ENCODE measurements around the gene C2CD2. TPM values are rescaled to one million over a fixed set of nuclear protein-coding genes. Genes with fewer than 3 reads are reported as not detected.

Gene C2CD2
- total and polyA plus RNA-seq, 2 experiments from 2014 or later, result 6.4 to 13.9 TPM

DNA sequence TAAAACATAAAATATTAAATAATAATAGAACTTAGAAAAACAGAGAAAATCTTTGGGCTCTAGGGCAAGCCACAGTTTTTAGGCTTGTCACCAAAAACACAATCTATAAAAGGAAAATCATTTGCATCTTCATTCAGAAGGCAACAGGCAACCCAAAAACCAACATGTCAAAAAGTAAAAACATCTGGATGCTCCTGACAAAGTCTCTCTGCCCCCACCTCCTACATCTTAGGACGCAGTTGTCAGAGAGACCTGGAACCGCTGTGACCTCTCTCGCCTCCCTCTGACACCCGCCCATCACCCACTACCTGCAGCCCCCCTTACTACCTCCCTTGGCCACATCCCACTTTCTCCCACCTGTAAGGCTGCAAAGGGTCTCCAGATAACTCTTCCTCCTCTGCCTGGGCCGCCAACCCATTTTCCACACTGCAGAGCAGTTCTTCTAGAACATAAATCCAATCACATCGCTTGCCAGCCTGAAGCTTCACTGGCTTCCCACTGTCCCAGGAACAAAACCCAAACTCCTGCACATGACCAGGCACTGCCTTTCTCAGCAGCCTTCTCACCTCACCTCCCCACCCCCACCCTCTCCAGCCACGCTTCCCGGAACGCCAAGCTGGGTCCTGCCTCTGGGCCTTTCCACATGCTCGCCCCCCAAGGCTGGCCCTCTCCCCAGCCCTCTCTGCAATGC, 89.4 kb downstream of the C2CD2 start:
- H2AFZ ChIP-seq, result no peak overlapping the region
- H3K9me2 ChIP-seq (replicated peaks; ENCODE audit: insufficient read depth), result no peaks in the 10 kb centered on the region
- no peaks in the 10 kb centered on the region for H3K4me1 ChIP-seq (ENCODE audit: insufficient read depth)
- no peak for TF ChIP-seq EZH2 (IDR thresholded peaks at IDR 0.05; ENCODE audit: borderline replicate concordance)
- TF ChIP-seq, protein P1, sequence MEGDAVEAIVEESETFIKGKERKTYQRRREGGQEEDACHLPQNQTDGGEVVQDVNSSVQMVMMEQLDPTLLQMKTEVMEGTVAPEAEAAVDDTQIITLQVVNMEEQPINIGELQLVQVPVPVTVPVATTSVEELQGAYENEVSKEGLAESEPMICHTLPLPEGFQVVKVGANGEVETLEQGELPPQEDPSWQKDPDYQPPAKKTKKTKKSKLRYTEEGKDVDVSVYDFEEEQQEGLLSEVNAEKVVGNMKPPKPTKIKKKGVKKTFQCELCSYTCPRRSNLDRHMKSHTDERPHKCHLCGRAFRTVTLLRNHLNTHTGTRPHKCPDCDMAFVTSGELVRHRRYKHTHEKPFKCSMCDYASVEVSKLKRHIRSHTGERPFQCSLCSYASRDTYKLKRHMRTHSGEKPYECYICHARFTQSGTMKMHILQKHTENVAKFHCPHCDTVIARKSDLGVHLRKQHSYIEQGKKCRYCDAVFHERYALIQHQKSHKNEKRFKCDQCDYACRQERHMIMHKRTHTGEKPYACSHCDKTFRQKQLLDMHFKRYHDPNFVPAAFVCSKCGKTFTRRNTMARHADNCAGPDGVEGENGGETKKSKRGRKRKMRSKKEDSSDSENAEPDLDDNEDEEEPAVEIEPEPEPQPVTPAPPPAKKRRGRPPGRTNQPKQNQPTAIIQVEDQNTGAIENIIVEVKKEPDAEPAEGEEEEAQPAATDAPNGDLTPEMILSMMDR (IDR thresholded peaks at IDR 0.05; ENCODE audit: poor library complexity), result no peak
- no peak for TF ChIP-seq EZH2phosphoT487 (IDR thresholded peaks at IDR 0.05; ENCODE audit: low read depth, severe bottlenecking, unreplicated experiment)
- H3K27ac ChIP-seq, result no peak overlapping the region
- no peaks in the 10 kb centered on the region for H4K20me1 ChIP-seq (ENCODE audit: insufficient read depth, poor library complexity, severe bottlenecking)
- no peaks in the 10 kb centered on the region for H3K27me3 ChIP-seq
- no peak overlapping the region for H3K4me2 ChIP-seq
- no peak overlapping the region for H3K4me3 ChIP-seq
- no peaks in the 10 kb centered on the region for H3K9me3 ChIP-seq (ENCODE audit: low read depth)
- 96% methylated on average over 9 of the region's 10 CpGs for WGBS (ENCODE audit: low lambda C conversion rate, missing lambda C conversion rate)
- DNase-seq (ENCODE audit: low spot score), result no peak
- no peaks in the 10 kb centered on the region for H3K36me3 ChIP-seq (replicated peaks; ENCODE audit: insufficient read depth, low read depth)
- H3K79me2 ChIP-seq, result peaks cover 13% of the 10 kb centered on the region

DNA sequence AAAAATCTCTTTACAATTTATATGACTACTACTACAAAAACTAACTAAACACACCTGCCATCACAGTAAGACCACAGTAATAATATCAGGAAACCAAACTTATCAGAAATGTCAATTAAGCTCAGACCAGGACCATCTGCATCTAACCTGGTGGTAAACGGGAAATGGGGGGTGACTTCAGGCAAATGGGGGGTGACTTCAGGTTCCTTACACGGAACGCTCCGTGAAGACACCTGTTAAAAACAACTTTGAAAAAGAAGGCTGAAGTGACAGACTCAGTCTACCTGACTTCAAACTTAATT, 90.4 kb downstream of the C2CD2 start:
- Histone ChIP-seq H3K27ac (no peak overlapping the region), H3K4me2 (no peak overlapping the region), H3K4me3 (no peak overlapping the region), H4K20me1 (ENCODE audit: insufficient read depth, poor library complexity, severe bottlenecking) (no peaks in the 10 kb centered on the region), H3K36me3 (replicated peaks; ENCODE audit: insufficient read depth, low read depth) (no peaks in the 10 kb centered on the region), H3K79me2 (peaks cover 13% of the 10 kb centered on the region), H3K9me2 (replicated peaks; ENCODE audit: insufficient read depth) (no peaks in the 10 kb centered on the region), H3K27me3 (no peaks in the 10 kb centered on the region), H2AFZ (no peak overlapping the region), H3K4me1 (ENCODE audit: insufficient read depth) (no peaks in the 10 kb centered on the region), H3K9me3 (ENCODE audit: low read depth) (no peaks in the 10 kb centered on the region)
- no peak for DNase-seq (ENCODE audit: low spot score)
- 94% methylated on average over 4 of the region's 4 CpGs for WGBS (ENCODE audit: low lambda C conversion rate, missing lambda C conversion rate)
- TF ChIP-seq EZH2 (IDR thresholded peaks at IDR 0.05; ENCODE audit: borderline replicate concordance) (no peak), EZH2phosphoT487 (IDR thresholded peaks at IDR 0.05; ENCODE audit: low read depth, severe bottlenecking, unreplicated experiment) (no peak)
- TF ChIP-seq, protein P1 (IDR thresholded peaks at IDR 0.05; ENCODE audit: poor library complexity), result no peak

DNA sequence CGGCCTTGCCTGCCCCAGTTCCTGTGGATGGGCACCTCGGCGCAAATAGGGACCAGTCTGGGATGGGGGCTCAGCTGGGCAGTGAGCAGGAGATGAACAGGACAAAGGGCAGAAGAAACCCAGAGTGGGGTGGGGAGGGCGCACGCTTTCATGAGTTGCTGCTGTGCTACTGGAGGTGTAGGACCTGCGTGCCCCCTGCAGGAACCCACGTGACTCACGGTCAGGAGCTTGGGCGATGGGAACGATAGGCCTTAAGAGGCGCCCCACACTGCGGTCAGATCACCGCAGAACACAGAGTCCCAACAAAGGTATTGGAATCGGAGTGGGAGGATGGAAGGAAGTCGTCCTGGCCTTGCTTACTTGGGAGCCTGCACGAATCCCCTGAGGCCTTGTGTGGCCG, 91.8 kb downstream of the C2CD2 start:
- Histone ChIP-seq H2AFZ (no peak overlapping the region), H3K27ac (no peak overlapping the region)

More for the DNA sequence above, 91.8 kb downstream of the C2CD2 start:
- TF ChIP-seq, protein P1 (IDR thresholded peaks at IDR 0.05; ENCODE audit: poor library complexity), result no peak
- TF ChIP-seq EZH2 (IDR thresholded peaks at IDR 0.05; ENCODE audit: borderline replicate concordance), result no peak
- TF ChIP-seq EZH2phosphoT487 (IDR thresholded peaks at IDR 0.05; ENCODE audit: low read depth, severe bottlenecking, unreplicated experiment), result no peak
- no peaks in the 10 kb centered on the region for H3K4me1 ChIP-seq (ENCODE audit: insufficient read depth)
- H3K9me3 ChIP-seq (ENCODE audit: low read depth), result no peaks in the 10 kb centered on the region
- H3K9me2 ChIP-seq (replicated peaks; ENCODE audit: insufficient read depth), result no peaks in the 10 kb centered on the region
- H3K36me3 ChIP-seq (replicated peaks; ENCODE audit: insufficient read depth, low read depth), result no peaks in the 10 kb centered on the region
- H4K20me1 ChIP-seq (ENCODE audit: insufficient read depth, poor library complexity, severe bottlenecking), result no peaks in the 10 kb centered on the region
- H3K79me2 ChIP-seq, result peaks cover 13% of the 10 kb centered on the region
- no peak overlapping the region for H3K4me3 ChIP-seq
- no peak for DNase-seq (ENCODE audit: low spot score)
- H3K4me2 ChIP-seq, result no peak overlapping the region
- no peaks in the 10 kb centered on the region for H3K27me3 ChIP-seq
- WGBS (ENCODE audit: low lambda C conversion rate, missing lambda C conversion rate), result 92% methylated on average over 17 of the region's 17 CpGs
